Epidermal melanocyte (primary cell): ENCODE measurements around the gene TRIO.
"Not testable (repeated sequence)": the region's sequence is repeated elsewhere in the genome, so short reads cannot be mapped to it uniquely, and the experiment has no call there.

ENCODE experiments used
- DNase-seq: peaks from one replicate; pipeline ENCODE4 v3.0.0; 2011; ENCODE audit warnings: low spot score; ENCODE audit not compliant: insufficient read length

TRIO gene

GRCh38 chr5:14380712-14381111 lies 237.6 kb downstream of the TRIO start:
- no peak for DNase-seq

GRCh38 chr5:14382640-14383039 lies 239.5 kb downstream of the TRIO start:
- DNase-seq = no peak

DNA sequence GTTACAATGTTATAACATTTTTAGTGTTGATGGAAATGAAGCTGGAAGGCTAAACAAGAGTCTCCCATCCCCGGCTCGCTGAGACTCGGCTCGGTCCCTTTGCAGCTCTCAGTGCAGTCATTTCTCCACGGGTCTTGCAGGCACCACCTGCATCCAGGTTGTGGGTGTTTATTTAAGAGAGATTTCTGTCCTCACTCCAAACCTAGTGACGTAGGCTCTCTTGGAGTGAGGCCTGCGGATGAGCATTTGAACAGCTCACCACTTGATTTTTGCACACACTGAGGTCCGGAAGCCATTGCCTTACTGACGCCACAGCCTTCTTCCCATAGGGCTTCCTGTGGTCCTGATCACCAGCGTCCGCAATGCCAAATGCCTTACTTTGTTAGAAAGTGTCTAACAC lies 240.8 kb downstream of the TRIO start:
- no peak for DNase-seq

GRCh38 chr5:14385019-14385418 lies 241.9 kb downstream of the TRIO start:
- DNase-seq = no peak

- no peak for DNase-seq
These were observed 243.9 kb downstream of the TRIO start for GRCh38 chr5:14386884-14387624.

DNA sequence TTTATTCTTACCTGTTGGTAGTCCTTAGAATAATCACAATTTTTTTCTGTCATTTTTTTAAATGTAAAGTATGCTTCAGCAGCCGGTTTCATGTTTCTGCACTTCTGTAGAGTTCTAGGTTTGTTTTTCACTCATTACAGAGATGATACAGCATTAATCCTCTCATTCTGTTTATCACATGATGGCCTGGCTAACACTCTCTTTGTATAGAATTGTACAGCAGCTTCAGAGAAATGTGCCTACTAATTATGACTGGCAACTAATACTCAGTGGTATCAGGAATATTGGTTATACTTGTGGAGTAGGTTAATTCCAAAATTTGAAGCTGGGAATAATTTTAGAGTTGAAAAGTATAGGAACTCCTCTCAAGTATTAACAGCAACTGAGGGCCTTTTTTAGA lies 245.6 kb downstream of the TRIO start:
- DNase-seq = no peak

DNA sequence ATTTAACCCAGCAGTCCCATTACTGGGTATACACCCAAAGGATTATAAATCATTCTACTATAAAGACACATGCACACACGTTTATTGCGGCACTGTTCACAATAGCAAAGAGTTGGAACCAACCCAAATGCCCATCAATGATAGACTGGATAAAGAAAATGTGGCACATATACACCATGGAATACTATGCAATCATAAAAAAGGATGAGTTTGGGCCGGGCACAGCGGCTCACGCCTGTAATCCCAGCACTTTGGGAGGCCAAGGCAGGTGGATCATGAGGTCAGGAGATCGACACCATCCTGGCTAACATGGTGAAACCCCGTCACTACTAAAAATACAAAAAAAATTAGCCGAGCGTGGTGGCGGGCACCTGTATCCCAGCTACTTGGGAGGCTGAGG lies 249.4 kb downstream of the TRIO start:
- DNase-seq = not testable (repeated sequence)

GRCh38 chr5:14394365-14394764 lies 251.2 kb downstream of the TRIO start:
- DNase-seq = no peak

DNA sequence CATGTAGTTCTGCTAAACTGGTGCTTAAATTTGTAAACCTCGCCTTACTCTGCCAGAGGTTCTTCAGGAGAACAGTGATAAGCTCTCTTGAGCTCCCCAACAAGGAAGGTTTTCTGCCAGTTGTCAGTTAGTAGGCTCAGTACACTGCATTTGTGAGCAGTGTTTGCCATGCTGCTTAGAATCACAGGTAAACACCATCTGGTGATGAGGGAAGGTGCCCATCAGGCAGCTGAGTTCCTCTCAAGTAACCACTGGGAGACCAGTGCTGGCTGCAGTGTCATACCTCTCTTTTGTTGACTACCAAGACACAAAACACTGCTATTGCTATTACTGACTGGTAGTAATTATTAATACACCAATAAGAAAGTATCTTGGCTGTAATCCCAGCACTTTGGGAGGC lies 252.3 kb downstream of the TRIO start:
- DNase-seq = no peak

GRCh38 chr5:14396066-14396465 lies 252.9 kb downstream of the TRIO start:
- no peak for DNase-seq

- no peak for DNase-seq
These were observed 253.6 kb downstream of the TRIO start for GRCh38 chr5:14396737-14397136.

DNA sequence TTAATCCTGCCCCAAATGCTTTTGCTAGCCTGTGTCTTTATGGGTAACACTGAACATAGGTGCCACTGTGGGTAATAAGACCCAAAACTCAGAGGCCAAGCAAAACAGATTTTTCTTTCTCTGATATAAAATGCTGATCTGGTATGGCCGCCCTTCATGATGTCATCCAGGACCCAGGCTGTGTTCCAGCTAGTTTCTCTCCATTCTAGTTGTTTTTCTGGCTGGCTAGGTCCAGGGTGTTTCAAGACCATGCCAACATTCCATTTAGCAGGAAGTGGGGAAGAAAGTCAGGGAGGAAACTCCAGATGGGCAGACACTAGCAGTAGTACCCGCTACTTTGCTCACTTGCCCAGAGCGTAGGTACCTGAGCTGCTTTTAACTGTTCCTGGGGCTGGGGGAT lies 254.6 kb downstream of the TRIO start:
- no peak for DNase-seq

GRCh38 chr5:14399054-14399692 lies 256.0 kb downstream of the TRIO start:
- peak; percentile 75 for DNase-seq

GRCh38 chr5:14400085-14400484 lies 256.9 kb downstream of the TRIO start:
- DNase-seq = no peak

- DNase-seq = no peak
These were observed 257.5 kb downstream of the TRIO start for GRCh38 chr5:14400611-14401010.

DNA sequence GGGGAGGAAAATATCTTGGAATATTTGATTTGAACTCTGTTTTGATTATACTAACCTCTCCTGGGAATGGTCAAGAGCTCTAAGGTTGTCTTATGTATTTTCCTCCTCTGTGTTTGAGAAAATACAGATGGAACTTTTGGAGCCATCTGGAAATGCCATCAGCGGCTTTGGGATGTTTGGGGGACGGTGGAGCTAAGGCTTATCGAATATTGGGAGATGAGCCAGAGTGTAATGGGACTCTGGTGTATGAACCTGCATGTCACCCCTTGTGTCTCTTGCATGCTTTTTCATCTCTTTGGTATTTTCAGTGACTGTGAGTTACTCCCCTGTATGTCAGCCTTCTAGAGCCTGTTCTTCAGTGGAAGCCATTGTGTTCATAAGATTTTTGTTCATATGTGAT lies 258.5 kb downstream of the TRIO start:
- DNase-seq = no peak

DNA sequence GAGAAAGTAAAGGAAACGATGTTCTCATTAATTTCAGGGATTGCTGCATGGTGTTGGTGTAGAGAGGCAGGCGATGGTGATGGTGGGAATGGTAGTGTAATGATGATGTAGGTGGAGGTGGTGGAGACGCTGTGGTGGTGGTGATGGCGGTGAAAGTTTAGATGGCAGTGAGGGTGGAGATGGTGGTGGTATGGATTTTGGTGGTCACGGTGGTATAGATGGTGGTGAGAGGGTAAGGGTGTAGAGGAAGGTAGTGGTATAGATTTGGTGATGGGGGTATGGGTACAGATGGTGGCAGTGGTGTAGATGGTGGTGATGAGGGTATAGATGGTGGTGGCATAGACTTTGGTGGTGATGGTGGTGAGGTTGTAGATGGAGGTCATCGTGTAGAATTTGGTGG lies 259.3 kb downstream of the TRIO start:
- no peak for DNase-seq

- no peak for DNase-seq
These were observed 261.6 kb downstream of the TRIO start for GRCh38 chr5:14404780-14405179.

GRCh38 chr5:14405267-14405666 lies 262.1 kb downstream of the TRIO start:
- DNase-seq = no peak

GRCh38 chr5:14405706-14406553 lies 262.8 kb downstream of the TRIO start:
- no peak for DNase-seq

DNA sequence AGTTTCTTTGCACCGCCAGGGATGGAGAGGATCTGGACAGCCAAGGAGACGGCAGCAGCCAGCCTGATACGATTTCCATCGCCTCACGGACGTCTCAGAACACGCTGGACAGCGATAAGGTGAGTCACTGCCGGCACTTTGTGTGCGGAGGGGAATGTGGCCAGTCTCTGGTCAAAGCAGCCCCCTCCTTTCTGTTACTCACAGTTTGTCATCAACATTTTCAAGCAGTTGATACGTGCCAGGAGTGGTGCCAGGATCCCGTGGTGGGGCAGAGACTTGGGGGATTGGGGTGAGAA lies 263.4 kb downstream of the TRIO start:
- no peak for DNase-seq

GRCh38 chr5:14407051-14407450 lies 263.9 kb downstream of the TRIO start:
- DNase-seq = no peak
